GM23338 (cell line): ENCODE results near the gene EXOC4. TPM values are rescaled to one million over a fixed set of nuclear protein-coding genes. Genes with fewer than 3 reads are reported as not detected.

Experiments
- ATAC-seq: fragments of 200-7000 bp; cut with Tn5 transposase; 3 replicates; pipeline ENCODE4 v1.9.1; 2020
- DNase-seq: peaks from one replicate; pipeline ENCODE4 v3.0.0-alpha.2; 2015; ENCODE audit warnings: low spot score
- H2AFZ ChIP-seq: fragments of 200-600 bp; sonication (generic); 2 replicates; pipeline ENCODE4 v1.8.0; 2016; ENCODE audit warnings: antibody characterized with exemption, mild to moderate bottlenecking, moderate library complexity
- H3F3A ChIP-seq: fragments of 200-600 bp; sonication (generic); replicated peaks from 2 replicates; pipeline ENCODE4 v1.8.0; 2017; ENCODE audit warnings: antibody characterized with exemption, mixed run types, low read depth
- H3K27ac ChIP-seq: fragments of 200-600 bp; sonication (generic); 2 replicates; pipeline ENCODE4 v1.6.1; 2016; ENCODE audit warnings: low read depth
- H3K27me3 ChIP-seq: fragments of 200-600 bp; sonication (generic); 2 replicates; pipeline ENCODE4 v1.8.0; 2016; ENCODE audit warnings: mild to moderate bottlenecking, mixed run types, moderate library complexity; ENCODE audit not compliant: insufficient read depth
- H3K36me3 ChIP-seq: fragments of 200-600 bp; sonication (generic); 2 replicates; pipeline ENCODE4 v1.8.0; 2016; ENCODE audit warnings: mild to moderate bottlenecking; ENCODE audit not compliant: insufficient read depth
- H3K4me1 ChIP-seq: fragments of 200-600 bp; sonication (generic); 2 replicates; pipeline ENCODE4 v1.8.0; 2016; ENCODE audit warnings: mild to moderate bottlenecking, moderate library complexity; ENCODE audit not compliant: insufficient read depth
- H3K4me2 ChIP-seq: fragments of 200-600 bp; sonication (generic); 2 replicates; pipeline ENCODE4 v1.7.1; 2017; ENCODE audit warnings: mixed run types
- H3K4me3 ChIP-seq: fragments of 200-600 bp; sonication (generic); 2 replicates; pipeline ENCODE4 v1.6.1; 2016; ENCODE audit warnings: mixed run types
- H3K79me2 ChIP-seq: fragments of 200-600 bp; sonication (generic); replicated peaks from 2 replicates; pipeline ENCODE4 v1.8.0; 2017; ENCODE audit warnings: mild to moderate bottlenecking; ENCODE audit not compliant: insufficient read depth
- H3K9me2 ChIP-seq: fragments of 200-600 bp; sonication (generic); 2 replicates; pipeline ENCODE4 v1.8.0; 2017; ENCODE audit not compliant: insufficient read depth
- H4K20me1 ChIP-seq: fragments of 200-600 bp; sonication (generic); replicated peaks from 2 replicates; pipeline ENCODE4 v1.8.0; 2017; ENCODE audit warnings: mild to moderate bottlenecking; ENCODE audit not compliant: insufficient read depth
- H3K27ac Mint-ChIP-seq: 2 replicates; pipeline ENCODE4 v1.8.0; 2020; ENCODE audit warnings: inconsistent platforms, mild to moderate bottlenecking, moderate library complexity, mixed read lengths
- H3K27me3 Mint-ChIP-seq: 3 replicates; pipeline ENCODE4 v1.8.0; 2022; ENCODE audit warnings: low read depth, mild to moderate bottlenecking, moderate library complexity, mixed read lengths, inconsistent platforms; ENCODE audit not compliant: insufficient read depth, poor library complexity
- H3K36me3 Mint-ChIP-seq: 3 replicates; pipeline ENCODE4 v1.8.0; 2021; ENCODE audit warnings: low read depth, mild to moderate bottlenecking, inconsistent platforms, moderate library complexity, mixed read lengths
- H3K4me1 Mint-ChIP-seq: 3 replicates; pipeline ENCODE4 v1.8.0; 2020; ENCODE audit warnings: mild to moderate bottlenecking, inconsistent platforms, mixed read lengths
- H3K4me3 Mint-ChIP-seq: 3 replicates; pipeline ENCODE4 v1.8.0; 2021; ENCODE audit warnings: moderate library complexity, mild to moderate bottlenecking, inconsistent platforms, mixed read lengths
- H3K9me3 Mint-ChIP-seq: 3 replicates; pipeline ENCODE4 v1.8.0; 2020; ENCODE audit warnings: moderate library complexity, mild to moderate bottlenecking, inconsistent platforms, mixed read lengths
- EZH2phosphoT487 ChIP-seq: fragments of 200-600 bp; sonication (generic); IDR thresholded peaks from one replicate; pipeline ENCODE4 v1.8.1; 2018; ENCODE audit warnings: antibody characterized with exemption; ENCODE audit not compliant: unreplicated experiment
- JUNB ChIP-seq: IDR thresholded peaks from one replicate; pipeline ENCODE4 v1.6.1; 2016; ENCODE audit warnings: antibody characterized with exemption; ENCODE audit not compliant: unreplicated experiment
- NANOG ChIP-seq: IDR thresholded peaks from 2 replicates; pipeline ENCODE4 v1.6.1; 2016; ENCODE audit warnings: antibody characterized with exemption, borderline replicate concordance
- POLR2AphosphoS5 ChIP-seq: IDR thresholded peaks from 2 replicates; pipeline ENCODE4 v1.6.1; 2016; ENCODE audit warnings: antibody characterized with exemption, low read depth
- REST ChIP-seq: IDR thresholded peaks from one replicate; pipeline ENCODE4 v1.6.1; 2018; ENCODE audit warnings: antibody characterized with exemption; ENCODE audit not compliant: unreplicated experiment
- STAT1 ChIP-seq: IDR thresholded peaks from one replicate; pipeline ENCODE4 v1.6.1; 2016; ENCODE audit warnings: antibody characterized with exemption; ENCODE audit not compliant: unreplicated experiment
- ZNF331 ChIP-seq: fragments of 250-450 bp; sonication (Bioruptor Pico); IDR thresholded peaks from 2 replicates; pipeline ENCODE4 v1.5.0; 2020; ENCODE audit warnings: low read depth, mild to moderate bottlenecking, moderate library complexity
- ZNF462 ChIP-seq: fragments of 250-450 bp; sonication (Bioruptor Pico); IDR thresholded peaks from 2 replicates; pipeline ENCODE4 v1.5.0; 2020; ENCODE audit warnings: mild to moderate bottlenecking, moderate library complexity
- polyA plus RNA-seq: library from polyadenylated mRNA; unstranded; fragments of >200 nt; fragmentation: Nextera tagmentation; extraction: Ambion mirVana; gene quantifications from 2 replicates; pipeline ENCODE4 v1.2.1, GENCODE V29; 2016
- total RNA-seq: library from RNA; depleted of rRNA; stranded (reverse); fragments of >200 nt; shearing (Covaris generic); gene quantifications from 2 replicates; pipeline ENCODE4 v1.2.3, GENCODE V29; 2014
- TF ChIP-seq, protein P1 (sequence below): IDR thresholded peaks from 2 replicates; pipeline ENCODE4 v1.6.1; 2016; ENCODE audit warnings: antibody characterized with exemption
- TF ChIP-seq, protein P2 (sequence below), 2 experiments: fragments of 200-600 bp in 1 of 2; sonication (generic) in 1 of 2; conservative IDR thresholded peaks; 2 replicates each; pipeline versions ENCODE4 v1.5.1 to v1.6.1; 2016 to 2017; ENCODE audit warnings: antibody characterized with exemption in 2 of 2, low read depth in 2 of 2, mild to moderate bottlenecking in 2 of 2, moderate library complexity in 1 of 2

EXOC4 gene
- total and polyA plus RNA-seq, 2 experiments from 2014 or later: 37.5 to 52.7 TPM

DNA sequence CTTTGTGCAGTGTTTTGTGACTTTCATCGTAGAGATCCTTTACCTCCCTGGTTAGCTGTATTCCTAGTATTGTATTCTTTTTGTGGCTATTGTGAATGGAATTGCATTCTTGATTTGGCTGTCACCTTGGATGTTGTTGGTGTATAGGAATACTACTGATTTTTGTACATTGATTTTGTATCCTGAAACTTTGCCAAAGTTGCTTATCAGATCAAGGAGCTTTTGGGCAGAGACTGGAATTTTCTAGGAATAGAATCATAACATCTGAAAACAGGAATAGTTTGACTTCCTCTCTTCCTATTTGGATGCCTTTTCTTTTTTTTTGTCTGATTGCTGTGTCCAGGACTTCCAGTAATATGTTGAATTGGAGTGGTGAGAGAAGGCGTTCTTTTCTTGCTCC is 590.5 kb downstream of the EXOC4 start (continued):
- TF ChIP-seq ZNF462 (CRISPR knock-in tag) (no peak), ZNF331 (CRISPR knock-in tag) (no peak), POLR2AphosphoS5 (no peak), STAT1 (no peak)
- TF ChIP-seq, protein P1, sequence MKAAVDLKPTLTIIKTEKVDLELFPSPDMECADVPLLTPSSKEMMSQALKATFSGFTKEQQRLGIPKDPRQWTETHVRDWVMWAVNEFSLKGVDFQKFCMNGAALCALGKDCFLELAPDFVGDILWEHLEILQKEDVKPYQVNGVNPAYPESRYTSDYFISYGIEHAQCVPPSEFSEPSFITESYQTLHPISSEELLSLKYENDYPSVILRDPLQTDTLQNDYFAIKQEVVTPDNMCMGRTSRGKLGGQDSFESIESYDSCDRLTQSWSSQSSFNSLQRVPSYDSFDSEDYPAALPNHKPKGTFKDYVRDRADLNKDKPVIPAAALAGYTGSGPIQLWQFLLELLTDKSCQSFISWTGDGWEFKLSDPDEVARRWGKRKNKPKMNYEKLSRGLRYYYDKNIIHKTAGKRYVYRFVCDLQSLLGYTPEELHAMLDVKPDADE: no peak
- TF ChIP-seq, protein P2, sequence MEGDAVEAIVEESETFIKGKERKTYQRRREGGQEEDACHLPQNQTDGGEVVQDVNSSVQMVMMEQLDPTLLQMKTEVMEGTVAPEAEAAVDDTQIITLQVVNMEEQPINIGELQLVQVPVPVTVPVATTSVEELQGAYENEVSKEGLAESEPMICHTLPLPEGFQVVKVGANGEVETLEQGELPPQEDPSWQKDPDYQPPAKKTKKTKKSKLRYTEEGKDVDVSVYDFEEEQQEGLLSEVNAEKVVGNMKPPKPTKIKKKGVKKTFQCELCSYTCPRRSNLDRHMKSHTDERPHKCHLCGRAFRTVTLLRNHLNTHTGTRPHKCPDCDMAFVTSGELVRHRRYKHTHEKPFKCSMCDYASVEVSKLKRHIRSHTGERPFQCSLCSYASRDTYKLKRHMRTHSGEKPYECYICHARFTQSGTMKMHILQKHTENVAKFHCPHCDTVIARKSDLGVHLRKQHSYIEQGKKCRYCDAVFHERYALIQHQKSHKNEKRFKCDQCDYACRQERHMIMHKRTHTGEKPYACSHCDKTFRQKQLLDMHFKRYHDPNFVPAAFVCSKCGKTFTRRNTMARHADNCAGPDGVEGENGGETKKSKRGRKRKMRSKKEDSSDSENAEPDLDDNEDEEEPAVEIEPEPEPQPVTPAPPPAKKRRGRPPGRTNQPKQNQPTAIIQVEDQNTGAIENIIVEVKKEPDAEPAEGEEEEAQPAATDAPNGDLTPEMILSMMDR (conservative IDR thresholded peaks at IDR 0.05; ENCODE audit: low read depth in 2 of 2): no peak

GRCh38 chr7:133845005-133845404 is 592.1 kb downstream of the EXOC4 start:
- H2AFZ ChIP-seq: no peak overlapping the region
- DNase-seq (no peak), ATAC-seq (no peak)
- Mint-ChIP-seq H3K27me3 (no peaks in the 10 kb centered on the region), H3K9me3 (no peaks in the 10 kb centered on the region), H3K27ac (no peak overlapping the region), H3K36me3 (no peaks in the 10 kb centered on the region), H3K4me1 (no peaks in the 10 kb centered on the region), H3K4me3 (no peak overlapping the region)
- no peaks in the 10 kb centered on the region; the same call in 1 of the 2 replicates for H4K20me1 ChIP-seq
- H3K4me2 ChIP-seq: no peak overlapping the region
- H3K27ac ChIP-seq: no peak overlapping the region
- no peaks in the 10 kb centered on the region for H3K36me3 ChIP-seq
- no peaks in the 10 kb centered on the region for H3K27me3 ChIP-seq
- H3K9me2 ChIP-seq: no peaks in the 10 kb centered on the region
- H3K79me2 ChIP-seq: no peaks in the 10 kb centered on the region
- no peaks in the 10 kb centered on the region for H3K4me1 ChIP-seq
- no peaks in the 10 kb centered on the region for H3F3A ChIP-seq
- no peak overlapping the region for H3K4me3 ChIP-seq
- TF ChIP-seq NANOG (no peak), REST (no peak), JUNB (no peak), EZH2phosphoT487 (no peak)
